GM19043 (cell line): ENCODE results near the gene POLR2H.
A peak's percentile ranks its signal among the peaks of the same experiment; 100 is the strongest.

Source experiments
- ATAC-seq: cut with Tn5 transposase; IDR thresholded peaks from one replicate; pipeline ENCODE4 v1.9.1; 2021; ENCODE audit warnings: low read depth; ENCODE audit not compliant: unreplicated experiment

POLR2H gene

GRCh38 chr3:184384856-184385422, 23.4 kb downstream of the POLR2H start:
- ATAC-seq: no peak

GRCh38 chr3:184386047-184386806, 24.7 kb downstream of the POLR2H start:
- no peak for ATAC-seq

- no peak for ATAC-seq
Measured at GRCh38 chr3:184387174-184387714, 25.7 kb downstream of the POLR2H start.

GRCh38 chr3:184388164-184388935, 26.8 kb downstream of the POLR2H start:
- no peak for ATAC-seq

- no peak for ATAC-seq
Measured at GRCh38 chr3:184388936-184389230, 27.4 kb downstream of the POLR2H start.

- ATAC-seq: no peak
Measured at GRCh38 chr3:184389384-184389783, 27.9 kb downstream of the POLR2H start.

- no peak for ATAC-seq
Measured at GRCh38 chr3:184389935-184390528, 28.5 kb downstream of the POLR2H start.

GRCh38 chr3:184391266-184391665, 29.8 kb downstream of the POLR2H start:
- no peak for ATAC-seq

- ATAC-seq: no peak
Measured at GRCh38 chr3:184395320-184395660, 33.8 kb downstream of the POLR2H start.

- no peak for ATAC-seq
Measured at GRCh38 chr3:184399410-184399809, 37.9 kb downstream of the POLR2H start.

GRCh38 chr3:184405075-184406030, 43.8 kb downstream of the POLR2H start:
- ATAC-seq: no peak

- ATAC-seq: no peak
Measured at GRCh38 chr3:184409331-184409926, 47.9 kb downstream of the POLR2H start.

- ATAC-seq: no peak
Measured at GRCh38 chr3:184409946-184410500, 48.5 kb downstream of the POLR2H start.

- ATAC-seq: no peak
Measured at GRCh38 chr3:184414418-184415202, 53.1 kb downstream of the POLR2H start.

GRCh38 chr3:184415203-184415490, 53.6 kb downstream of the POLR2H start:
- no peak for ATAC-seq

- ATAC-seq: peak; percentile 85
Measured at GRCh38 chr3:184417619-184418327, 56.3 kb downstream of the POLR2H start.
